ENCODE data around the gene PRKG1. TPM values are rescaled to one million over a fixed set of nuclear protein-coding genes. Genes with fewer than 3 reads are reported as not detected.

Gene PRKG1
- total RNA-seq, 1 donor from 2014 or later, result 26.4 TPM

DNA sequence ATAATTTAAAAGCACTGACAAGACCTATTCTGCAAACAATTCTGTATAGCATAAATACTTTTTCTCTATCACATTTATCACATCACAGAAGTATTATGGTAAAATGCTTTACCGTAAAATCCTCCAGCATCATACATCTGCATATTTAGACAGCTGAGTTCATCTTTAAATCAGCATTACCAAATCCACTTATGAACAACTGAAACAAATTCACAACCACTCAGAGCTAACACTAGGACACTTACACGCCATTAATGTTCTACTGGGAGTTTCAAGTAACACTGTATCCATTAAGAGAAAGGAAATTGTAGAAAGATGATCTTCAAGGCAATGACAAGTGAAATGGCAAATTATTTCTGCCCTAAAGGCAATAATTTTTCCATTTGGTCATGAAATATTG lies 1134.1 kb downstream of the PRKG1 start:
- H3K4me3 ChIP-seq, result no peak overlapping the region
- no peak overlapping the region for H3K9ac ChIP-seq
- peaks cover 4% of the 10 kb centered on the region for H3K36me3 Mint-ChIP-seq
- H3K4me1 ChIP-seq, result peaks cover 16% of the 10 kb centered on the region
- peaks cover under 1% of the 10 kb centered on the region for H3K27me3 Mint-ChIP-seq (ENCODE audit: insufficient read depth, low read depth)
- H3K4me3 Mint-ChIP-seq, result no peak overlapping the region
- no peak overlapping the region for H3K4me2 ChIP-seq
- TF ChIP-seq, protein P1, sequence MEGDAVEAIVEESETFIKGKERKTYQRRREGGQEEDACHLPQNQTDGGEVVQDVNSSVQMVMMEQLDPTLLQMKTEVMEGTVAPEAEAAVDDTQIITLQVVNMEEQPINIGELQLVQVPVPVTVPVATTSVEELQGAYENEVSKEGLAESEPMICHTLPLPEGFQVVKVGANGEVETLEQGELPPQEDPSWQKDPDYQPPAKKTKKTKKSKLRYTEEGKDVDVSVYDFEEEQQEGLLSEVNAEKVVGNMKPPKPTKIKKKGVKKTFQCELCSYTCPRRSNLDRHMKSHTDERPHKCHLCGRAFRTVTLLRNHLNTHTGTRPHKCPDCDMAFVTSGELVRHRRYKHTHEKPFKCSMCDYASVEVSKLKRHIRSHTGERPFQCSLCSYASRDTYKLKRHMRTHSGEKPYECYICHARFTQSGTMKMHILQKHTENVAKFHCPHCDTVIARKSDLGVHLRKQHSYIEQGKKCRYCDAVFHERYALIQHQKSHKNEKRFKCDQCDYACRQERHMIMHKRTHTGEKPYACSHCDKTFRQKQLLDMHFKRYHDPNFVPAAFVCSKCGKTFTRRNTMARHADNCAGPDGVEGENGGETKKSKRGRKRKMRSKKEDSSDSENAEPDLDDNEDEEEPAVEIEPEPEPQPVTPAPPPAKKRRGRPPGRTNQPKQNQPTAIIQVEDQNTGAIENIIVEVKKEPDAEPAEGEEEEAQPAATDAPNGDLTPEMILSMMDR (IDR thresholded peaks at IDR 0.05), result no peak
- no peak for TF ChIP-seq EZH2phosphoT487 (IDR thresholded peaks at IDR 0.05)
- TF ChIP-seq EZH2 (IDR thresholded peaks at IDR 0.05), result no peak
- no peak overlapping the region for H3K27ac ChIP-seq
- no peaks in the 10 kb centered on the region for H4K20me1 ChIP-seq (ENCODE audit: low read depth)
- no peak for DNase-seq (ENCODE audit: low spot score)
- no peaks in the 10 kb centered on the region for H3K36me3 ChIP-seq
- H3K9me3 ChIP-seq (ENCODE audit: low read depth), result no peaks in the 10 kb centered on the region
- H3K27ac Mint-ChIP-seq, result no peak overlapping the region
- peaks cover 17% of the 10 kb centered on the region for H3K9me3 Mint-ChIP-seq
- peaks cover 3% of the 10 kb centered on the region for H3F3A ChIP-seq (ENCODE audit: low read depth)
- H3K27me3 ChIP-seq, result no peaks in the 10 kb centered on the region
- H2AFZ ChIP-seq (replicated peaks), result no peak overlapping the region
- no peaks in the 10 kb centered on the region for H3K79me2 ChIP-seq (ENCODE audit: low read depth)
- H3K4me1 Mint-ChIP-seq, result peaks cover 4% of the 10 kb centered on the region

DNA sequence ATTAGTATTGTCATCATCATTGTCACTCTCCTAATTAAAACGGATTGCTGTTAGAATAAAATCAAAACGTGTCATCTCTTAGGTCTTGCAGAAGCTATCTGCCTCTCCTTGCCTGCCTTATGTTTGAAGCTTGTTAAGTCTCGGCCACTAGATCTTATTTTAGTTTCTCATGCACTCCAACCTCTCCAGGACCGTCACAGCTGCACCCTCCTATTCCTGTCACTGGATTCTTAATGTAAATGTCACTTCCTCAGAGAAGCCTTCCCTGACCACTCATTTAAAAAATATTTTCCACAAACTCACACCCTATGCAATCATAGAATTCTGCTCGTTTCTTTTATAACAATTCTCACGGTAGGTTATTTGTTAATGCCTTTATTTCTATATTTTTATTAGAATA lies 1135.9 kb downstream of the PRKG1 start:
- H3K4me3 ChIP-seq, result no peak overlapping the region
- no peak for DNase-seq (ENCODE audit: low spot score)
- H3K36me3 ChIP-seq, result no peaks in the 10 kb centered on the region
- Mint-ChIP-seq H3K27me3 (ENCODE audit: insufficient read depth, low read depth) (peaks cover 2% of the 10 kb centered on the region), H3K4me3 (no peak overlapping the region), H3K27ac (no peak overlapping the region), H3K36me3 (peaks cover 2% of the 10 kb centered on the region), H3K4me1 (peaks cover 4% of the 10 kb centered on the region), H3K9me3 (peaks cover 6% of the 10 kb centered on the region)
- no peak overlapping the region for H3K27ac ChIP-seq
- no peaks in the 10 kb centered on the region for H3K9me3 ChIP-seq (ENCODE audit: low read depth)
- no peak overlapping the region for H2AFZ ChIP-seq (replicated peaks)
- H4K20me1 ChIP-seq (ENCODE audit: low read depth), result no peaks in the 10 kb centered on the region
- no peak overlapping the region for H3K4me2 ChIP-seq
- no peaks in the 10 kb centered on the region for H3K79me2 ChIP-seq (ENCODE audit: low read depth)
- H3K4me1 ChIP-seq, result peaks cover 17% of the 10 kb centered on the region
- peaks cover 16% of the 10 kb centered on the region for H3F3A ChIP-seq (ENCODE audit: low read depth)
- H3K27me3 ChIP-seq, result no peaks in the 10 kb centered on the region
- TF ChIP-seq EZH2phosphoT487 (IDR thresholded peaks at IDR 0.05), result no peak
- TF ChIP-seq, protein P1 (IDR thresholded peaks at IDR 0.05), result no peak
- TF ChIP-seq EZH2 (IDR thresholded peaks at IDR 0.05), result no peak
- no peak overlapping the region for H3K9ac ChIP-seq

DNA sequence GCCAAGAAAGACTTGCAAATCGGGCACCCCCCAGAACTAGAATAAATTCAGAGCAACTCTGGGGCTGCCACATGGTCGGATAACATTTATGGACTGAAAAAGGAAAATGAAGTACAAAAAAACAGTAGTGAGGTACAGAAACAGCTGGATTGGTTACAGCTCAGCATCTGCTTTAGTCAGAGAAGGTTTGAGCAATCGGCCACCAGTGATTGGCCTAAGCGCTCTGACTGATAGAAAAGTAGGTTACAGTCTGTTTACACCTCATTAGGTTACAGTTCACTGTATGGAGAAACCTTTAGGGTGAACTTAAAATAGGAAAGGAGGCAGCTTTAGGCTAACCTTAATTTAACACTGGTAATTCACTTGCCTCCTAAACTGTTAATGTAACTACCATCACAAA lies 1137.8 kb downstream of the PRKG1 start:
- Histone ChIP-seq H3K4me1 (peaks cover 17% of the 10 kb centered on the region), H3K36me3 (no peaks in the 10 kb centered on the region), H3K27me3 (no peaks in the 10 kb centered on the region), H3K9ac (no peak overlapping the region), H3K9me3 (ENCODE audit: low read depth) (no peaks in the 10 kb centered on the region), H3K27ac (no peak overlapping the region), H3F3A (ENCODE audit: low read depth) (peaks cover 16% of the 10 kb centered on the region), H3K79me2 (ENCODE audit: low read depth) (no peaks in the 10 kb centered on the region), H3K4me3 (no peak overlapping the region), H3K4me2 (no peak overlapping the region), H4K20me1 (ENCODE audit: low read depth) (no peaks in the 10 kb centered on the region), H2AFZ (replicated peaks) (no peak overlapping the region)
- no peak overlapping the region for H3K27ac Mint-ChIP-seq
- H3K9me3 Mint-ChIP-seq, result no peaks in the 10 kb centered on the region
- TF ChIP-seq EZH2 (IDR thresholded peaks at IDR 0.05), result no peak
- TF ChIP-seq EZH2phosphoT487 (IDR thresholded peaks at IDR 0.05), result no peak
- TF ChIP-seq, protein P1 (IDR thresholded peaks at IDR 0.05), result no peak
- H3K4me1 Mint-ChIP-seq, result peaks cover 15% of the 10 kb centered on the region
- H3K27me3 Mint-ChIP-seq (ENCODE audit: insufficient read depth, low read depth), result peaks cover 2% of the 10 kb centered on the region
- H3K36me3 Mint-ChIP-seq, result no peaks in the 10 kb centered on the region
- H3K4me3 Mint-ChIP-seq, result no peak overlapping the region
- no peak for DNase-seq (ENCODE audit: low spot score)
